GM19043 (cell line): ENCODE measurements around the gene ME3.
A peak's percentile ranks its signal among the peaks of the same experiment; 100 is the strongest.
"Not testable (repeated sequence)": the region's sequence is repeated elsewhere in the genome, so short reads cannot be mapped to it uniquely, and the experiment has no call there.

Source experiments
- ATAC-seq: cut with Tn5 transposase; IDR thresholded peaks from one replicate; pipeline ENCODE4 v1.9.1; 2021; ENCODE audit warnings: low read depth; ENCODE audit not compliant: unreplicated experiment

ME3 gene

DNA sequence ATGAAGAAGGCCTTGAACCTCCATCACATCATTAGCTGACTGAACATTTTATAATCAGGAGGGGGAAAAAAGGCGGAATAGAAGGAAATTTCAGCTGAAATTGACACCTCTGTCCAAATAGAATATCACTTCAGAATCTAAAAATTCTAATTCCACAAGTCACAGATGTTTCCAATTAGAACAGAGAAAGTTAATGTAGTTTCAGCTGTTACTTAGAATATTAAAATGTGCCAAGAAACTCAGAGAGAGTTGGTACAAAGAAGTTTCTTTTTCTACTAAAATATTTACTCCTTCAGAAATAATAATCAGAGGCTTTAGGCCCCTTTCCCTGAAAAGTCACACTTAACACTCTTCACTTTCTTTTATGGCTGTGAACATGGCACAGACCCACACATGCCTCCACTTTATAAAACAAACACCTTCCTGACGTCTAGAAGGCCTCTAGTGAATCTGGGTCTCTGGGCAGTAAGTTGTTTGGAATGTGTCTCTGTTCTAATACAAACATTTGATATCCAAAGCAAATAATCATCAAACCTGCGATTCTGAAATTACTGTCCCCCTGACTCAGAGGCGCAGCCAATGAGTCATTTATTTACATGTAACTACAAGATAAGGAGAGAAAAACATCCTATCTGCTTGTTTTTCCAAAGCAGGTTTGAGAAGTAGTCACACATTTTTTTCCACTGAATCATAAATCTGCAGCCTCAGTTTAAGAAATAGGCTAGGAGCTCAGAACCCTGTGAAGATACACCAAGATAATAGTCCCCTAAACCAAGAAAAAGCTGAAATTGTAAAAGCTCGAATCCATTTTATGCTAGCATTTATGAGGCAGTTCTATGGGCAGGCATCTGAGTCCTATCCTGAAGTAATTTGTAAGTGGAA lies 148.4 kb downstream of the ME3 start:
- no peak for ATAC-seq

DNA sequence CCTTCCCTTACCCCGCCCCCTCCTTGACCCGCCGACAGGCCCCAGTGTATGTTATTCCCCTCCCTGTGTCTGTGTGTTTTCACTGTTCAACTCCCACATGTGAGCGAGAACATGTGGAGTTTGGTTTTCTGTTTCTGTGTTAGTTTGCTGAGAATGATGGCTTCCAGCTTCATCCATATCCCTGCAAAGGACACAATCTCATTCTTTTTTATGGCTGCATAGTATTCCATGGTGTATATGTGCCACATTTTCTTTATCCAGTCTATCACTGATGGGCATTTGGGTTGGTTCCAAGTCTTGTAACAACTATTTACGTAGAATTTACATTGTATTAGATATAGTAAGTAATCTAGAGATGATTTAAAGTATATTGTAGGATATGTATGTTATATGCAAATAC lies 149.9 kb downstream of the ME3 start:
- not testable (repeated sequence) for ATAC-seq

DNA sequence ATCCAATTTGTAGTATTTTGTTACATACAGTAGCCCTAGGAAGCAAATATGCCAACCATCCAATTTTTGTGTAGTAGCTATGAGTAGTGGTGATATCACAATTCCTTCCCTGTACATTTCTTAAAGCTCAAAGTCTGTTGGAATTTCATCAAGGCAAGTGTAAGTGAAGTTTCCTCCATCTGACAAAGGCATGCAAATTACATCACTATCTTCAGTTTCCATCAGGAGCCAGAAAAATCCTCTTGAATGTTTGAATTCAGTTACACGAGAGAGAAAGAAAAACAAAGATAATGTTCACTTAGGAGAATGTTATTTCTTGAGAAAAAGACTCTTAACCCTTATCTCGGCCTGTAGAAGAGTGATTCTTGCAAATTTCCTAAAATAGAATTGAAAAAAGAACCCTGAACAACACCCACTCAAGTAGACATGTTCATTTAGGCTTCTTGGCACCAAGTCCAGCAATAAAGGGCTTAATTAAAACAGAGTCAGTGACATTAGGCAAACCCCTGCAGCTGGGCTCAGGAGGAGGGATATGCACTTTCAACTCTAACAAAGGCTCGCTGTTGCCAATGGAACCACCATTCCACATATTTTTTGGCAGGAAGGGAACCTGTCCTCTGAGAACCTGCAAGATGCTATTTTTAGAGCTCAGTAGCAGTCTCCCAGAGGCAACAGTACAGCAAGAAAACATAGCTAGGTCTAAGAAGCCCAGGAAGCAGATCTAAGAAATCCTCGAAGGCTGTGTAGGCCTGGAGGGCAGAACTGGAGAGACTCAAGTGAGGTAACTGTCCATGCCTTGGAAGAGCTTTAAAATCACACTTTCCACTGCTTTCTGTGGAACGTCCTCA lies 153.1 kb downstream of the ME3 start:
- ATAC-seq = no peak

DNA sequence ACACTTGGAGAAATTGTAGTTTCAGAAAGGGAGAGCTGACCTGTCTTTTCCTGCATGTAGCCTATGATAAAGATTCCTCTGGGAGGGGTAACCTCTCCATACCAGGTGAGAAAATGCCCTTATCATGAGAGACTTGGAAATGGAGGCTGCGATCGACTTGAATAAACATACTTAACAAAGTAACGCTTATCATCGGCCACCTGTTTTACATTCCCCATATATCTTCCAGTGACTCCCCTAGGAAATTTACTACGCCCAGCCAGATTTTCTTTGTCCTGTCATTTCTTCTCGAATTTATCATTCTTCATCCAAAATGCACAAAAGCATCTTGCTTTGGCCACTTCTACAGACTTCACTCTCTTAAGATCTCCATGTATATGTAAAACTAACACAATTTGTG lies 154.2 kb downstream of the ME3 start:
- no peak for ATAC-seq

DNA sequence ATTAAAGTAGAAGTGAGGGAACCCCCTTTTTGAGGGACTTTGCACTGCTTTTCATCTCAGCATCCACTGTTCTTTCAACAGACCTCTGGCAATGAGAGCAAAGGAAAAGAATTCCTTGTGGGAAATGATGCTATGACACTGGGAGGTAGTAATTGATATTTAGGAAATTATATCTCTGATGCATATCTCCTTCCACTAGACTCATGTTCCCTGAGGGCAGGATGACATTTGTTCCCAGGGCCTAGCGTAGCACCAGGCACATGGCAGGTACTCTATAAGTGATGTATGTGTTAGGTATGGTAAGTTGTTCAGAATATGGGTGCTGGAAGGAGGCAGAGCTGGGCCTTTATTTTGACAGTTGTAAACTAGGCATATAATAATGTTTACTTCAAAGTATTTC lies 154.9 kb downstream of the ME3 start:
- ATAC-seq = no peak

DNA sequence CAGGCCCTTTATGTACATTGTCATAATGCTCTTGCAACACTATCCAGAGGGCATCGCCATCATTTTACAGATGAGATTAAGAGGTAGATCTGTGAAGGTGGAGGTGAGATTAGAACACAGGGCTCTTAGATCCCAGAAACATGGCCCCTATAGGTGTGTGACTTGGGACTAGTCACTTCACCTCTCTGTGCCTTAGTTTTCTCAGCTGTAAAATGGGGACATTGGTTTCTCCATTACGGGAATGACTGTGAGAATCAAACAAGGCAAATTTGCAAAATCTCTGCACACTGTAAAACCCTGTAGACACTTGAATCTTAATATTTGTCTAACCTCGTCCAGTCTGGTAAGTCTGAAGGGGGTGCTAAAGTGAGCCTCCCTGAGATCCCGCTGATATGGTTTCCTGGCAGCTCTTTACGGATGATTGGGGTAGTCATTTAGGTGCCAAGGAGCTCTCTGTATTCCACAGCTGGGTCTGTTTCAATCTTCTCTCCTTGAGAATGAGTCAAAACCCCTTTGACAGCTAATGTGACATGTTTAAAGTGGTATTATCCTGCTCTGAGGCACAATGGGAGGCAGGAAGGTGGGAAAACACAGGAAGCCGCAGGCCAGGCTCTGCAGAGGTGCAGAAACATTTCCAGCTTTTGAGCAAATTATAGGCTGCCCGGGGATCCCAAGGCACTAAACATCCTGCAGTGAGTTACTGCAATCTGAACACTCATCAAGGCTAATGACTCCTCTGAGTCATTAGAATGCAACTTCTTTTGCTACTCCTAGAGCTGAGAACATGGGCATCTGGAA lies 156.9 kb downstream of the ME3 start:
- no peak for ATAC-seq

DNA sequence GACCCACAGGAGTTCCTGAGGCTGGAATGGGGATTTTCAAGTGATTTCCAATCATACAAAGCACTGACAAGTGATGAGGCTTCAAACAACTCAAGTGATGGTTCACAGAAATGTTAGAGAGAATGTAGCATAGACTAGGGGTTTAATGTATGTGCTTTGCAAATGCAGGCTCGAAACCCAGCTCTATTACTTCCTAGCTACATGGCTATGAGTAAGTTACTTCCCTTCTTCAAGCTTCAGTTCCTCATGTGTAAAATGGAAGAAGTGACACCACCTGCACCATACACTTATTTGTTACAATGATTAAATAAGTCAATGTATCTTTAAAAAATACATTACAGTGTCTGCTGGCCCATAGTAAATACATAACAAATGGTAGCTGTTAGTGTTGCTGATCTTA lies 158.0 kb downstream of the ME3 start:
- no peak for ATAC-seq

DNA sequence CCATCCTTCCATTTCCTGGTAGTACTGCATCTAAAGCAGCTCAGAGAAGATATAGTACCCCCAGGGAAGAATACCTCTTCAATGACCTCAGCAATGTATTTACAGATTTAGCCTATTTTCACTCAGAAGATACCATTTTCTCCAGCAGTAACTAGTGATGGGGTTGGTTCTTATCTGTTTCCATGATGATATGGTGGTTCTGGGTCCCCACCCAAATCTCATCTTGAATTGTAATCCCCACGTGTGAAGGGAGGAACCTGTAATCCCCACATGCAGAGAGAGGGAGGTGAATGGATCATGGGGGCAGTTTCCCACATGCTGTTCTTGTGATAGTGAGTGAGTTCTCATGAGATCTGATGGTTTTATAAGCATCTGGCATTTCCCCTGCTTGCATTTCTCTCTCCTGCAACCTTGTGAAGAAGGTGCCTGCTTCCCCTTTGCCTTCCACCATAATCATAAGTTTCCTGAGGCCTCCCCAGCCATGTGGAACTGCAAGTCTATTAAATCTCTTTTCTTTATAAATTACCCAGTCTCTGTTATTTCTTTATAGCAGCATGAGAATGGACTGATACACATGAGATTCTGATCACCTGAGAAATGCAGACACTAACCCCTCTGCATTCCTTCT lies 158.6 kb downstream of the ME3 start:
- no peak for ATAC-seq

DNA sequence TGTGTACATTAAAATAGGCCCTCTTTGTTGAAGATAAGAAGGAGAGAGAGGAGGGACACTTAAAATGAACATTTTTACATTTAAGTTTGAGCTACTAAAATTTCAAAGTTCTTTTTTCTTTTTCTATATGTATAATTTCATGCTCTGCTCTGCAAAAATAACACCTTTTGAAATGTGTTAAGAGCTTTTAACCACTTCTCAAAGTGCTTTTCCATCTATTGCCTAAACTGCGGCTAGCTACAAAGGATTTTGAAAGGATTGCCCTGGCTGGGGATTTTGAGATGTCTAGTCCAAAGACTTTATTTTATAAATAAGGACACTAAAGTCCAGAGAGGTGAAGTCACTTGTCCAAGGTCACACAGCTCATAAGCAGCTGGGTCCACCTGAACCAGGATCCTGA lies 159.3 kb downstream of the ME3 start:
- no peak for ATAC-seq

DNA sequence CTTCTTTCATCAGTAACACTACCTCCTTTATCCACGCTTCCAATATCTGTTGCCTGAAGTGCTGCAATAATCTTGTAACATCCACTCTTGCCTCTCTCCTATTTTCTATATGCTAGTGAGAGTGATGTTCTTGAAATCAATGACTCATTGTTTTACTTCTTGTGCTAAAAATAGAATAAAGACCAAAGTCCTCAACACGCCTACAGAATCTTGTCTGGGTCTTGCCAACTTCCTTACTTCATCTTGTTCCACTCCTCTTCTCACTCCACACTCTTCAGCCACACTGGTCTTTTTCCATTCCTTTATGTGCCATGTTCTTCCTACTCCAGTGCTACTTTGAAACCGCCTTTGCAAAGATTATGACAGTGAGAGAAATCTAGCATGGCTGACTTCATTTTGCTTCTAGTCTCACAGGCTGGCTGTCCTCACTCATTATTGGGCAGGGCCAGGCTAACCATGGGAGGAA lies 161.3 kb downstream of the ME3 start:
- ATAC-seq = peak; percentile 62

DNA sequence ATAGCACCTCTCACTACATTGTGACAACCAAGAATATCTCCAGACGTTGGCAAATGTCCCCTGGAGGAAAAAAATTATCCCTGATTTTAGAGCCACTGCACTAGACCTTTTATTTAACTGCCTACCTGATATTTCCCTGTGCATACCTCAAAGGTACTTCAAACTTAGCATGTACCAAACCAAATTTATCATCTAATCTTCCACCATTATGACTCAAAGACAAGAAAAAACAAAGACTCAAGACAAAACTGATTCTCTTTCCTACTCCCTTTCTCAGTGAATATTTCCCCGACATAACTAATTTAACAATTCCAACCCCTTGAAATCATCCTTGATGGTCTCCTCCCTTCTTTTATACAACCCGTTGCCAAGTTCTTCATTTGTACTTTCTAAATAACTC lies 161.7 kb downstream of the ME3 start:
- no peak for ATAC-seq

DNA sequence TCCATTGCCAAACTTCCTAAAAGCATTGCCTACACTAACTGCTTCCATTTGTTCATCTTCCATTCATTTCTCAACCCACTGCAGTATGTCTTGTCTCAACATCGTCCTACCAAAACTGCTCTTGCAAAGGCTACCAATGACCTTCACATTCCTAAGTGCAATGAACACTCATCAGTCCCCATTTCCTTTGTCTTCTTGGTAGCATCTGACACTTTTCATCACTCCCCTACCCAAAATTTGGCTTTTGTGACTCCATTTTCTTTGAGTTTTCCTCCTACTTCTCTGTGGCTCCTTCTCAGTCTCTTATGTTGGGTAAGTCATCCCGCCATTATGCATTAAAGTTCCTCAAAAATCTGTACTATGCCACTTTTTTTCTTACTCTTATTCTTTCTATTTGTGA lies 162.3 kb downstream of the ME3 start:
- no peak for ATAC-seq

DNA sequence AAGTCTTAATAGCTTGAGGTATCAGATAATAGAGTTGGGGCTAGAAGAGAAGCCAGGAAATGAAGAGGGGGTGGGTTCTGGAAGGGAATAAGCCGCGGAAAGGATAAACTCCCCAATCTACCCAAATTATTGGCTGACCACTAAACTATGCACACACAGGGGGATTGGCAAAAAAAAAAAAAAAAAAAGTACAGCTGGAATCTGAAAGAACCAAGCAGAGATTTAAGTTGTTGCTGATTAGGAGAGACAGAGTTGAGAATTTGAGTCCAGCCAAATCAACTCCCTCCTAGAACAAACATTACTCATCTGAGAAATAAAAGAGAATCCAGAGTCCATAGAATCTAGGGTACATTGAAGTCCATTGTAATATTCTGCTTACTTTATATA lies 162.8 kb downstream of the ME3 start:
- no peak for ATAC-seq

DNA sequence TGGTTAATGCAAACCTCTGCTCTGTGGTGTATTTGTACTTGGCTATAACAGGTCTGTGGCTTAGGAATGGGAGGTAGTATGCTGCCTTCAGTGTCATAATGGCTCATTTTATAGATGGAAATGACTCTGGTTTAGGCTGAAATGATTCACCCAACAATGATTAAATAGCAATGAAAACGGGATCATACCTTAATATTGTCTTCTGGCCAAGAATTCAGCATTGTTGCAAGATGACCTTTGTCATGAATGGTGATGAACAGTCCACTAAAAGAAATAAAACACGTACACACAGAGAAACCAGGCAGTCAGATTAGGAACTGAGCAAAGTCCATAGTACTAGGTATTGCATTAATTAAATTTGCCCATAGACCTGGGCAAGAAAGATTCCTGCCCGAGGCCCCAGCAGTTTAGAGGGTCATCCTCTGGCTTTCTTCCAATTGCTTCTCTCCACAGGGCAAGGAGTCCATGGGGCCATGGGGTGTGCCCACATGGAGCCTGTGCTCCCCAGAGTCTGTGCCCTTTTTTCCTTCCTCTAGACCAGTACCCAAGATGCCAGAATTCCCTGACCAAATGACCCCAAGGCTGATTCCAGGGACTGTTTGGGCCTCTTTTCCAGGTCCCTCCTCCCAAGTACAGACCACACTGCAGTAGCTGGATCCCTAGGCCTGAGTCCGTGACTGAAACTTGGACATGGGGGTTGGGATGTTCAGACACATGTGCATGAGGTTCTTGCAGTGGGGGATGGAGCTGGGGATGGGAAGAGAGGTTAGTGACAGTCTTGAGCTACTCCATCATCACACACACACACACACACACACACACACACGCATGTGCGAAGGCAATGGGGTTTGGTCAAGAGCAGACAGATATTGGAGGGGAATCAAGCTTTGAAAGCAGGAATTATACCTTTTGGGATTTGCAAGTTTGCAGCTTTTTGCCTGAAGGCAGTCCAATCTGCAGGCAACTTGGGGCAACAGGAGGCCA lies 163.5 kb downstream of the ME3 start:
- no peak for ATAC-seq

DNA sequence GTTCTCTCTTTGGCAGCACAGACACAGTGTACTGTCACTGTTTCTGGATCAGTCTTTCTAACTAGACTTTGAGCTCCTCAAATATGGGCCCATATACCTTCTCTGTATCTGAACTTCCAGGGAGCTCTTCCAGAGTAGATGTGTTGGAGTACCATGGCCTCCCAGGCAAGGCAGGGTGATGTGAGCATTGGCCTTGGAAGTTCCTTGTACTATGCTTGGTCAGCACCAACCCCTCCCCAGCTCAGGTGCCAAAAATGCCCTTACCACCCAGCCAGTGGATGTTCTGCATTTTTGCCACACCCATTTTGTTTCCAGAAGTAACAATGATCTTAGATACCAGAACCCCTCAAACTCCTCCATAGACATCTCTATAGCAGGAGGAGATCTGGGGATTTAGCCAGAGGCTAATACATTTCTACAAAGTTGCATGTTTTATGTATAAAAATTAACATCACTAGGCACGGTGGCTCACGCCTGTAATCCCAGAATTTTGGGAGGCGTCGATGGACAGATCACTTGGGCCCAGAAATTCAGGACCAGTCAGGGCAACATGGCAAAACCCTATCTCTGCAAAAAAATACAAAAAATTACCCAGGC lies 165.1 kb downstream of the ME3 start:
- ATAC-seq = no peak

DNA sequence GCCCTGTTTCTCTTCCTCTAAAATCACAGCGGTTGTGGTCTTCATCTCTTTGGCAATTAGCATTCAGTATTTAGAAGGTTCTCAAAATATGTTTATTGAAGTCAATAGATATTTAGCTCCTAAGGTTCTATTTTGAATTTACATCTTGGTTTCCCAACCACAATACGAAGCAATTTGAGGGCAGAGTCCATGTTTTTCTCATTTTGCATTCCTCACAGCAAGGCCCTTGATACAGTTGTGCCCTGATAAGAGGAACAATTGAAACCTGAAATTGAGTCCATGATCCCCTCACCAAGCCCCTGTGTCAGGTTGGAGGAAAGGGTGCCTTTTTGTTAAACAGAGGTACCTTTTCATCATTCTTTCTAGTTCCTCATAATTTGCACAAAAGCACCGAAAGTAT lies 166.2 kb downstream of the ME3 start:
- no peak for ATAC-seq

DNA sequence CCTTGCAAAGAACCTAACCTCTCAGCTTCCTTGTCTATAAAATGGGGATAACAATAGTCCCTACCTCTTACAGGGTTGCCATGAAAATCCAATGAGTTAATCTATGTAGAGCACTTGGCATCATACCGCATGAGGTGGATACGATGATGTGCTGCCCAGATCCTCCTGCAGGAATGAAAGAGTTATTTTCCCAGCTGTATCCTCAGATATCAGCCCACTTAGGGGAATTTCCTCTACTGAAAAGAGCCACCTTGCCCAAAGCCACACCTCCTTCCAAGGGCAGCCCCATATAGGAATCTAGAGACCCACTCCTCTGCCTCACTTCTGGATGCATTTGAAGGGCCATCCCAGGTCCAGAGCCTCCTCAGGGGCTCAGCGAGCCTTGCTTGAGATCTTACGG lies 169.3 kb downstream of the ME3 start:
- ATAC-seq = no peak

DNA sequence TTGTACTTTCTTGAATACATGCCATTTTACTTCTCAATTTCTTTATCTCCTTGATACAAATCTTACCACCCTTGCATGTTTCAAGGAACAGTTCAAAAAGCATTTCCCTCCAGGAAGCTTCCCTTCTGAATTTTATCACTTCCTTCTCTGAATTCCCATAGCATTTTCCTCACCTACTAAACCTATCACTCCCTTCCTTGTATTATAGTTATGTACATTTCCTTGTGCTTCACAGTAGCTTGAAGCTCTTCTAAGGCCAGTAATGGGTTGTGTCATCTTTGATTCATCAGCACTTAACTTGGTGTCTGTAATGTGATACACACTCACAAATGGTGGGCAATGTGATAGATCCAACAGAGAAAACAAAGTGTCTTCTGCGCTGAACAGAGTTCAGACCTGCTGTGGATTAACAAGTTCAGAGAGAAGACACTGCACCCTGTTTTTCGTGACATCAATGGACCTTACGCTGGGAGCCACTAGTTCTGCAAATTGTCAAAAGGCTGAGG lies 170.2 kb downstream of the ME3 start:
- ATAC-seq = no peak
